ENCODE results near the gene INTS6.

INTS6 gene

GRCh38 chr13:51317262-51317661 lies 135.6 kb downstream of the INTS6 start:
- DNase-seq (ENCODE audit: low spot score), result peak; percentile 82

- no peak for DNase-seq (ENCODE audit: low spot score)
Observed at GRCh38 chr13:51313619-51314018, 139.2 kb downstream of the INTS6 start.

- no peak for DNase-seq (ENCODE audit: low spot score)
Observed at GRCh38 chr13:51311957-51312520, 140.8 kb downstream of the INTS6 start.
